GM12878 (cell line): ENCODE data around the gene ITIH6. TPM values are rescaled to one million over a fixed set of nuclear protein-coding genes. Genes with fewer than 3 reads are reported as not detected.

Experiments used
- ATF2 ChIP-seq: IDR thresholded peaks from 2 replicates; pipeline ENCODE4 v1.6.1; 2012; ENCODE audit warnings: low read length, inconsistent platforms
- BCL11A ChIP-seq: IDR thresholded peaks from 2 replicates; pipeline ENCODE4 v1.6.1; 2011; ENCODE audit warnings: low read depth, low read length
- CEBPB ChIP-seq, 2 experiments: fragments of 150-350 bp in 1 of 2; IDR thresholded peaks; 2 replicates each; pipeline ENCODE4 v1.6.1; 2012 to 2014; ENCODE audit warnings: low read depth in 2 of 2, low read length in 2 of 2, borderline replicate concordance in 1 of 2, inconsistent platforms in 1 of 2
- FOS ChIP-seq: IDR thresholded peaks from 3 replicates; pipeline ENCODE4 v1.6.1; 2011; ENCODE audit warnings: borderline replicate concordance; ENCODE audit not compliant: insufficient read length; ENCODE audit errors: extremely low read depth
- KDM1A ChIP-seq: fragments of 200-600 bp; sonication (generic); IDR thresholded peaks from 2 replicates; pipeline ENCODE4 v1.6.1; 2016; ENCODE audit warnings: borderline replicate concordance
- KLF5 ChIP-seq: fragments of 450-650 bp; IDR thresholded peaks from 2 replicates; pipeline ENCODE4 v1.6.1; 2014; ENCODE audit warnings: mild to moderate bottlenecking; ENCODE audit not compliant: partially characterized antibody
- RELB ChIP-seq: fragments of 450-650 bp; IDR thresholded peaks from 2 replicates; pipeline ENCODE4 v1.6.1; 2017; ENCODE audit warnings: low read depth, mild to moderate bottlenecking, moderate library complexity
- RFX5 ChIP-seq: IDR thresholded peaks from 2 replicates; pipeline ENCODE4 v1.6.1; 2011; ENCODE audit warnings: low read depth, low read length, improper control_type of control experiment
- YY1 ChIP-seq: IDR thresholded peaks from 2 replicates; pipeline ENCODE4 v1.6.1; 2011; ENCODE audit warnings: low read depth, mild to moderate bottlenecking, low read length
- ZBTB11 ChIP-seq: fragments of 450-650 bp; formaldehyde crosslinking; IDR thresholded peaks from 2 replicates; pipeline ENCODE4 v1.5.0; 2022; ENCODE audit warnings: mild to moderate bottlenecking, missing genetic modification characterization
- ZBTB33 ChIP-seq: fragments of 450-650 bp; IDR thresholded peaks from 2 replicates; pipeline ENCODE4 v1.6.1; 2017; ENCODE audit warnings: mild to moderate bottlenecking
- ZNF622 ChIP-seq: fragments of 450-650 bp; IDR thresholded peaks from 2 replicates; pipeline ENCODE4 v1.6.1; 2017; ENCODE audit warnings: mild to moderate bottlenecking, inconsistent platforms
- ZZZ3 ChIP-seq: IDR thresholded peaks from 2 replicates; pipeline ENCODE4 v1.6.1; 2011; ENCODE audit warnings: low read depth; ENCODE audit not compliant: control insufficient read depth, insufficient read length
- polyA plus RNA-seq, 11 experiments: library from polyadenylated mRNA; depleted of rRNA in 4 of 11; unstranded in 6 of 11; stranded (reverse) in 5 of 11; fragments of >200 nt; fragmentation: Nextera tagmentation in 4 of 11; fragmentation: Illumina TruSeq in 1 of 11; extraction: Ambion mirVana in 4 of 11; extraction: Trizol in 1 of 11; gene quantifications; 1 replicate in 1 of 11; 2 replicates in 10 of 11; pipeline versions ENCODE4 v1.2.1 to v1.2.3, GENCODE V29; 2011 to 2016; ENCODE audit warnings: inconsistent platforms in 2 of 11, missing spikeins in 2 of 11, low read depth in 1 of 11
- total RNA-seq, 4 experiments: library from RNA; depleted of rRNA in 3 of 4; stranded (reverse); fragments of >200 nt in 3 of 4; fragmentation: Illumina TruSeq in 1 of 4; extraction: Trizol in 1 of 4; gene quantifications; 2 replicates each; pipeline versions ENCODE4 v1.2.1 to v1.2.3, GENCODE V29; 2013 to 2021

The ITIH6 gene
- total and polyA plus RNA-seq, 10 of the 15 experiments (the other 5 are each of a cell fraction or from before 2014, with no cell fraction given): not detected

GRCh38 chrX:54758114-54759055 is 39.7 kb downstream of the ITIH6 start (continued):
- TF ChIP-seq ZBTB11 (CRISPR knock-in tag) (no peak), YY1 (no peak), ZZZ3 (no peak), RELB (no peak), FOS (no peak), ATF2 (no peak), CEBPB (IDR thresholded peaks at IDR 0.05; ENCODE audit: borderline replicate concordance in 1 of 2, low read depth in 2 of 2, low read length in 2 of 2) (no peak), BCL11A (no peak), KLF5 (no peak), ZNF622 (no peak), ZBTB33 (no peak), RFX5 (no peak), KDM1A (no peak)
